Stomach (tissue), 9 donors: ENCODE data around the gene TEAD4. TPM values are rescaled to one million over a fixed set of nuclear protein-coding genes. Genes with fewer than 3 reads are reported as not detected.

Experiments
- DNase-seq, 2 donors: peaks; one replicate each; pipeline versions ENCODE4 v3.0.0 to v3.0.0-alpha.2; 2013 to 2019
- H3K27ac ChIP-seq, 5 donors: fragments of 200-600 bp in 4 of 5; sonication (generic) in 4 of 5; one replicate each; pipeline ENCODE4 v1.5.1; 2013 to 2019; ENCODE audit warnings: mild to moderate bottlenecking in 1 of 5, moderate library complexity in 1 of 5
- H3K27me3 ChIP-seq, 3 donors: fragments of 200-600 bp; sonication (generic); one replicate each; pipeline ENCODE4 v1.5.1; 2017 to 2019; ENCODE audit warnings: mixed run types in 1 of 3
- H3K36me3 ChIP-seq, 4 donors: fragments of 200-600 bp; sonication (generic); 1 replicate in 3 of 4; 2 replicates in 1 of 4; pipeline ENCODE4 v1.5.1; 2016 to 2019
- H3K4me1 ChIP-seq, 4 donors: fragments of 200-600 bp; sonication (generic); one replicate each; pipeline ENCODE4 v1.5.1; 2016 to 2019
- H3K4me3 ChIP-seq, 4 donors: fragments of 200-600 bp; sonication (generic) in 3 of 4; one replicate each; pipeline ENCODE4 v1.5.1; 2016 to 2019; ENCODE audit warnings: mild to moderate bottlenecking in 1 of 4
- H3K9me3 ChIP-seq, 4 donors: fragments of 200-600 bp; sonication (generic); one replicate each; pipeline ENCODE4 v1.5.1; 2016 to 2019
- CTCF ChIP-seq, 7 experiments: fragments of 450-650 bp in 4 of 7; fragments of 200-600 bp in 3 of 7; sonication (generic) in 3 of 7; IDR thresholded peaks; one replicate each; pipeline ENCODE4 v1.5.1; 2016 to 2019; ENCODE audit warnings: antibody characterized with exemption in 7 of 7, control low read depth in 2 of 7, mild to moderate bottlenecking in 1 of 7
- EP300 ChIP-seq: sonication (generic); formaldehyde crosslinking; IDR thresholded peaks from one replicate; pipeline ENCODE4 v1.6.1; 2017; ENCODE audit warnings: antibody characterized with exemption
- POLR2A ChIP-seq, 4 donors: fragments of 450-650 bp; IDR thresholded peaks; one replicate each; pipeline ENCODE4 v1.6.1; 2016; ENCODE audit warnings: antibody characterized with exemption in 4 of 4, control low read depth in 2 of 4, mild to moderate bottlenecking in 1 of 4, moderate library complexity in 1 of 4
- POLR2AphosphoS5 ChIP-seq, 3 donors: sonication (generic); formaldehyde crosslinking; IDR thresholded peaks; one replicate each; pipeline ENCODE4 v1.6.1; 2016; ENCODE audit warnings: antibody characterized with exemption in 3 of 3
- WGBS, 5 donors: extraction: QIAGEN DNeasy Blood & Tissue Kit in 3 of 5; methylation state at CpG; one replicate each; pipeline versions ENCODE4 v1.1.5 to v1.1.7; 2013 to 2018; 5-methylcytosine and 5-hydroxymethylcytosine counted together
- intact Hi-C: fragments of 100-400 bp; cut with DNase I; formaldehyde crosslinking; loops from one replicate; pipeline ENCODE4 v1.15.1; 2023; ENCODE audit warnings: low total_unique reads
- polyA plus RNA-seq, 3 donors: library from polyadenylated mRNA; stranded (reverse); fragments of 200-250 nt; gene quantifications; one replicate each; pipeline ENCODE4 v1.2.3, GENCODE V29; 2013
- total RNA-seq, 5 donors: library from RNA; depleted of rRNA; stranded (reverse); fragments of >200 nt; gene quantifications; one replicate each; pipeline versions ENCODE4 v1.1.0 to v1.2.3, GENCODE V29; 2014 to 2016
- donor health status: healthy with polysubstance abuse.
- donor health status: Bipolar disorder and iron deficiency.
- donor health status: healthy.

The TEAD4 gene
- total and polyA plus RNA-seq, 8 donors = 5.7 to 10.6 (median 8.3) TPM; not detected in 2

- peak; percentile 87 to 89 for DNase-seq
- Histone ChIP-seq H3K27me3 (peaks cover 0 to 12% (median 0%) of the 10 kb centered on the region in 3 donors), H3K4me3 (peak within 1 kb of the TSS; percentile 86 to 95 (median 91)), H3K4me1 (peaks cover 0 to 53% (median 28%) of the 10 kb centered on the region in 4 donors), H3K9me3 (no peaks in the 10 kb centered on the region), H3K27ac (peak within 1 kb of the TSS; percentile 83 to 95 (median 91)), H3K36me3 (no peaks in the 10 kb centered on the region)
- intact Hi-C loops = no loop called here
- TF ChIP-seq POLR2AphosphoS5 (IDR thresholded peaks at IDR 0.05) (peak; percentile 3 to 36 (median 28)), POLR2A (IDR thresholded peaks at IDR 0.05) (no peak), EP300 (no peak), CTCF (IDR thresholded peaks at IDR 0.05) (no peak)
- 0 to 4% (median 1%) methylated on average over 33 to 95 of the region's 95 CpGs for WGBS, 5 donors
These were observed 117.8 kb downstream of the TEAD4 start, which contains the start of gene TSPAN9 for GRCh38 chr12:3076730-3077571. Gene TSPAN9, plus strand, starts transcription at chr12:3077379. Its CDS starts 123,815 bp downstream, at chr12:3201194.

- Histone ChIP-seq H3K4me1 (peaks cover 0 to 60% (median 28%) of the 10 kb centered on the region in 4 donors), H3K9me3 (no peaks in the 10 kb centered on the region), H3K4me3 (peak overlapping the region; percentile 86 to 95 (median 91)), H3K36me3 (no peaks in the 10 kb centered on the region), H3K27ac (peak overlapping the region; percentile 67 to 95 (median 91)), H3K27me3 (peaks cover 0 to 12% (median 0%) of the 10 kb centered on the region in 3 donors)
- intact Hi-C loops = no loop called here
- DNase-seq = peak; percentile 34 to 79
- TF ChIP-seq POLR2A (IDR thresholded peaks at IDR 0.05) (no peak), POLR2AphosphoS5 (IDR thresholded peaks at IDR 0.05) (no peak), EP300 (no peak), CTCF (IDR thresholded peaks at IDR 0.05) (no peak)
- 0 to 1% (median 0%) methylated on average over 15 to 32 of the region's 32 CpGs for WGBS, 5 donors
These were observed 118.4 kb downstream of the TEAD4 start for GRCh38 chr12:3077572-3078081.

DNA sequence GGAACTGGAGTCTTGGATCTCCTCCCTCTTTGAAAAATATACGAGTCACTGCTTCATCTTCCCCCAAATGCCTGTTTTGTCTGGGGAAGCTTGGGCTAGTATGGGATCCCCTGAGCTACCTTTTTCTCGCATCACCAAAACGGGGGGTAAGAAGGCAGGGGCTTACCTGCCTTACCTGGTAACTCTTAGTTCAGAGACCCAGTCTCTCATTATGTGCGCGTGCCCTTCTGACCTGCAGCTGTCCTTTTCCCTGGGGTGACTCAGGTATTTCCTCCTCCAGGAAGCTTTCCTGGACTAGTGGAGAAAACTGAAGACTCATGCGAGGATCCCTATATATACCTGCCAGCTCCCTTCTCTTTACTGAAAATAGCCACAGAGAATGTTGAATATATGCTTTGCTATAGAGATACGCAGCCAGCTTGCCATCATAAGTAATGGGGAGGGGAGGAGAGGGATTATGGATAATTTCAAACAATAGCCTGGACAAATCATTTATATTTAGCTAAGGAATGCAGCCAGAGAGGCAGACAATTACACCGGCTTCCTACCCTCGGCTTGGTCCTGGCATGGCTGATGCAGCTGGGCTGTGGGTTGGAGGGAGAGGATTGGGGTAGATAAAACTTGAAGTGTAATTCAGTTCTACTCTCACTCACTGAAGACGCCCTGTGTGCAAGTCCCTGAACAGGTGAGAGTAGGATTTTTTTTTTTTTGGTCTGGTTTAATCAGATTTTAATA, 119.1 kb downstream of the TEAD4 start:
- Histone ChIP-seq H3K4me1 (peaks cover 0 to 59% (median 28%) of the 10 kb centered on the region in 4 donors), H3K27me3 (peaks cover 0 to 12% (median 0%) of the 10 kb centered on the region in 3 donors), H3K27ac (peak overlapping the region in 4 of 5 donors; percentile 91 to 95 (median 91)), H3K9me3 (no peaks in the 10 kb centered on the region), H3K4me3 (peak overlapping the region; percentile 86 to 95 (median 91)), H3K36me3 (no peaks in the 10 kb centered on the region)
- no peak for DNase-seq
- intact Hi-C loops = no loop called here
- 47 to 58% (median 54%) methylated on average over 10 of the region's 10 CpGs for WGBS, 5 donors
- no peak for TF ChIP-seq POLR2AphosphoS5 (IDR thresholded peaks at IDR 0.05)
- TF ChIP-seq EP300 = no peak
- TF ChIP-seq CTCF (IDR thresholded peaks at IDR 0.05) = no peak
- TF ChIP-seq POLR2A (IDR thresholded peaks at IDR 0.05) = no peak

- 82 to 88% (median 87%) methylated on average over 9 of the region's 9 CpGs for WGBS, 5 donors
- TF ChIP-seq CTCF (IDR thresholded peaks at IDR 0.05) = no peak
- TF ChIP-seq POLR2AphosphoS5 (IDR thresholded peaks at IDR 0.05) = no peak
- no peak for TF ChIP-seq POLR2A (IDR thresholded peaks at IDR 0.05)
- no peak overlapping the region for H3K4me3 ChIP-seq
- peaks cover 0 to 73% (median 29%) of the 10 kb centered on the region in 4 donors for H3K4me1 ChIP-seq
- H3K27me3 ChIP-seq = peaks cover 0 to 6% (median 0%) of the 10 kb centered on the region in 3 donors
- no peaks in the 10 kb centered on the region for H3K9me3 ChIP-seq
- no peak for DNase-seq
- intact Hi-C loops = no loop called here
- H3K36me3 ChIP-seq = peaks cover 0 to 7% (median 0%) of the 10 kb centered on the region in 4 donors
- no peak overlapping the region for H3K27ac ChIP-seq
These were observed 121.9 kb downstream of the TEAD4 start for GRCh38 chr12:3081091-3081490.
